Activated CD4-positive, alpha-beta T cell treated with anti-CD3 and anti-CD28 coated beads, Interleukin-2, amount 10 ng/mL, durations not matched to agents 24 days and 14 days (primary cell): ENCODE measurements around the gene CTNNBL1. TPM values are rescaled to one million over a fixed set of nuclear protein-coding genes. Genes with fewer than 3 reads are reported as not detected.
"Not testable (repeated sequence)": the region's sequence is repeated elsewhere in the genome, so short reads cannot be mapped to it uniquely, and the experiment has no call there.

ENCODE experiments used
- DNase-seq: peaks from one replicate; pipeline ENCODE4 v3.0.0; 2022
- H3K27ac Mint-ChIP-seq: one replicate; pipeline ENCODE4 v1.8.0; 2022; ENCODE audit warnings: mild to moderate bottlenecking, mixed read lengths
- H3K27me3 Mint-ChIP-seq: one replicate; pipeline ENCODE4 v1.8.0; 2022; ENCODE audit warnings: mixed read lengths
- H3K36me3 Mint-ChIP-seq: one replicate; pipeline ENCODE4 v1.8.0; 2022; ENCODE audit warnings: low read depth, mild to moderate bottlenecking, mixed read lengths
- H3K4me1 Mint-ChIP-seq: one replicate; pipeline ENCODE4 v1.8.0; 2021; ENCODE audit warnings: mixed read lengths
- H3K4me3 Mint-ChIP-seq: one replicate; pipeline ENCODE4 v1.8.0; 2022; ENCODE audit warnings: mild to moderate bottlenecking, moderate library complexity, mixed read lengths
- H3K9me3 Mint-ChIP-seq: one replicate; pipeline ENCODE4 v1.8.0; 2021; ENCODE audit warnings: mixed read lengths
- intact Hi-C: fragments of 100-400 bp; cut with micrococcal nuclease; formaldehyde crosslinking; loops from one replicate; pipeline ENCODE4 v1.15.1; 2023
- total RNA-seq: library from RNA; stranded (reverse); gene quantifications from 2 replicates; pipeline ENCODE4 v1.2.3, GENCODE V29; 2022

CTNNBL1 gene
- total RNA-seq, 1 donor from 2014 or later = 105 TPM

- H3K27me3 Mint-ChIP-seq = no peaks in the 10 kb centered on the region
- intact Hi-C loops = no loop called here
- H3K4me1 Mint-ChIP-seq = peaks cover 2% of the 10 kb centered on the region
- no peaks in the 10 kb centered on the region for H3K9me3 Mint-ChIP-seq
- peaks cover 10% of the 10 kb centered on the region for H3K36me3 Mint-ChIP-seq
- no peak overlapping the region for H3K27ac Mint-ChIP-seq
- H3K4me3 Mint-ChIP-seq = no peak overlapping the region
- no peak for DNase-seq
These were observed 156.3 kb downstream of the CTNNBL1 start for GRCh38 chr20:37850036-37850592.

GRCh38 chr20:37850724-37851355 lies 157.0 kb downstream of the CTNNBL1 start:
- no peaks in the 10 kb centered on the region for H3K27me3 Mint-ChIP-seq
- H3K4me3 Mint-ChIP-seq = no peak overlapping the region
- H3K4me1 Mint-ChIP-seq = peaks cover 2% of the 10 kb centered on the region
- H3K36me3 Mint-ChIP-seq = peaks cover 13% of the 10 kb centered on the region
- intact Hi-C loops = no loop called here
- no peak for DNase-seq
- H3K9me3 Mint-ChIP-seq = no peaks in the 10 kb centered on the region
- H3K27ac Mint-ChIP-seq = no peak overlapping the region

DNA sequence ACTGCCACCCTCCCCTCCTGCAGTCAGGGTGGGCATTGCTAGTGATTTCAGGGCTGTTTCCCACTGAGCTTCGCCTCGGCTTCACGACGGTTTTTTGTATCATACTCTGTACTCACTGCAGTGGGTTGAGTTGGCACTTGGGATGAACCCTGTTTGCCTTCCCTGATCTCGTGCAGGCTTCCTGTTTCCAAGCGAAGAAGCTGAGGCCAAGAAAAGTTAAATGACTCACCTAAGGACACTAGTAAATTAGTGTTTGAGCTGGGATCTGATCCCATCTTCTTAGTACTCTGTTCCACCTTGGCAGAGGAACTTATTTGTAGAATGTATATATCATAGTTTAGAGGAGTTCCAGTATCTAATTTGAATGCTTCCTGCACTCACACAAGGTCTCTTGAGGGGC lies 158.8 kb downstream of the CTNNBL1 start:
- Mint-ChIP-seq H3K4me1 (peaks cover 2% of the 10 kb centered on the region), H3K27ac (no peak overlapping the region), H3K36me3 (peaks cover 16% of the 10 kb centered on the region), H3K9me3 (no peaks in the 10 kb centered on the region), H3K27me3 (no peaks in the 10 kb centered on the region), H3K4me3 (no peak overlapping the region)
- DNase-seq = no peak
- intact Hi-C loops = no loop called here

GRCh38 chr20:37853823-37854375 lies 160.1 kb downstream of the CTNNBL1 start:
- no peak overlapping the region for H3K4me3 Mint-ChIP-seq
- peaks cover 2% of the 10 kb centered on the region for H3K4me1 Mint-ChIP-seq
- H3K36me3 Mint-ChIP-seq = peaks cover 18% of the 10 kb centered on the region
- no peaks in the 10 kb centered on the region for H3K9me3 Mint-ChIP-seq
- H3K27me3 Mint-ChIP-seq = no peaks in the 10 kb centered on the region
- peak overlapping the region; percentile 46 for H3K27ac Mint-ChIP-seq
- intact Hi-C loops = no loop called here
- no peak for DNase-seq

- H3K9me3 Mint-ChIP-seq, H3K4me1 Mint-ChIP-seq, H3K27me3 Mint-ChIP-seq, intact Hi-C loops, DNase-seq, H3K27ac Mint-ChIP-seq, H3K4me3 Mint-ChIP-seq: not testable (repeated sequence)
- H3K36me3 Mint-ChIP-seq = peaks cover 27% of the 10 kb centered on the region
These were observed 162.2 kb downstream of the CTNNBL1 start for GRCh38 chr20:37856034-37856433.

DNA sequence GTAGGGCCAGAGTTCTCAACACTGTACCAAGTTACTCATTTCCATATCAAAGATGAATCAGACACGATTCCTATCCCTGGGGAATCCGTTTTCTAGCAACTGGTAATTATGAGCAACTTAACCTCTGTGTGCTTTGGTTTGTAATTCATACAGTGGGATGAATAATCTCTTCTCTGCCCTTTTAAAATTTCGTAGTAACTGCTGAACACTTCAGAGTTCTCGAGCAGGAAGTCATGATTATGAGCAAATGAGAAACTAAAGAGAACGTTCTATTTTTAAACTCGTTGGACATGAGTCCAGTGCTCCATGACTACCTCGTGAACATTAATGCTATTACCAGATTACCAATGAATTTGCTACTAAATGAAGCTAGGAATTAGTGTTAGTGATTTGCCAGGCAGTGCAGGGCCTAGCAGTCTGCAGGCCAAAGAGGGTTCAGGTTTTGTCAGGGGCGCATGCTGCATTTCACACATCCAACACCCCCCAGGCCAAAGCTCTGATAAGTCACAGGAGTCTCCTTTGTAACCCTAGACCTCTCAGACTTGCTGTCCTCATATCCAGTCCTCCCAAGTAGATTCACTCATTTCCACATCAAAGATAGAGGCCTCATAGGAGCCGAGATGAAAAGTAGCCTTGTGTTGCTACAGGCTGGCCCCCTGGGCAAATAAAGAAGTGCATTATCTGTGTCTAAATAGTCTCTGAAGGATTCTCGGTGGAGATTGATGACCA lies 163.3 kb downstream of the CTNNBL1 start:
- peaks cover 27% of the 10 kb centered on the region for H3K36me3 Mint-ChIP-seq
- H3K27ac Mint-ChIP-seq = no peak overlapping the region
- DNase-seq = no peak
- intact Hi-C loops = no loop called here
- H3K4me3 Mint-ChIP-seq = no peak overlapping the region
- no peaks in the 10 kb centered on the region for H3K27me3 Mint-ChIP-seq
- H3K4me1 Mint-ChIP-seq = peaks cover 2% of the 10 kb centered on the region
- no peaks in the 10 kb centered on the region for H3K9me3 Mint-ChIP-seq

DNA sequence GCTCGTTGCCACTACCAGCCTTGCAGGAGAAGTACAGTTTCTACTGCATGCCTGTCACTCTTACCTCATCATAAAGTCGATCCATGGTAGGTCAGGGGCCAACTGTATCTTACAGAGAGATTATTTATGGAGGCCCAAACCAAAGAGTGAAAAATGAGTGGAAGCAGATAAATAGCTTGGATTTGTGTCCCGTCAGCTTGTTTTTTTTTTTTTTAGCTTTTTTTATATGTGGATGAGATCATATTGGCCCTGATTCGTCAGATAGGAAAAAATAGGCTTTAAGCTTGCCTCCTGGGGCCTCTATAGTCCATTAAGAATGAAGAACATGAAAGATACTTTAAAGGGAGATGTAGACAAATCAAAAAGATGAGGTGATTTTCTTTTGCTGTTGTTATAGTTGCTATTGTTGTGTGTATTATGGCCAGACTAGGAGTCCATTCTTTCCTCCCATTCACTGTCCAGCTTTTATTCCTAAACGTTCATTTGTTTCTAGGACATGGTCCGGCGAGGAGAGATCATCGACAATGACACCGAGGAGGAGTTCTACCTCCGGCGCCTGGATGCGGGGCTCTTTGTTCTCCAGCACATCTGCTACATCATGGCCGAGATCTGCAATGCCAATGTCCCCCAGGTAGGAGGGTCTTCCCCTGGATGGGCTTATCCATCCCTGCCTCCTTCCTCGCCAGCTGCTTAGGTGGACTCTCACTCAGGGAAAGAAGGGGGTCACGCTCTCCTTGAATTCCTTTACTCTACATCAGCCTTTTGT lies 165.8 kb downstream of the CTNNBL1 start:
- DNase-seq = no peak

DNA sequence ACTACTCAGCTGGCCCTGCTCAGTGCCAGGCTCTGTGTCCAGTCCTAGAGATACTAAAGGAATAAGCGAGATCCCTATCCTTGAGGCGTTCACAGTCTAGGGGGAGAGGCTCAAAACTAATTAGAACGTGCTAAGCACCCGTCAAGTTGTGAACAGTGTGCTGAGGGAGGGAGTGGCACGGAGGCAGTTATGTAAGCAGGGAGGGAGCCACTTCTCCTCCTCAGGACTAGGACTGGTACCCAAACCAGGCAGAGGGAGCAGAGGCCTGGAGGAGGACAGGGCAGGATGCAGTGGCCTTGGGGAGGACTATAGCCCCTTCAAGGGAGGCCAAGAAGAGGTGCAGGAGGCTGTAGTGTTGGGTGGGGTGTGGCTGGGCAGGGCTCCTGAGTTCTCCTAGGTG lies 169.5 kb downstream of the CTNNBL1 start:
- H3K4me3 Mint-ChIP-seq = no peak overlapping the region
- H3K4me1 Mint-ChIP-seq = no peaks in the 10 kb centered on the region
- H3K36me3 Mint-ChIP-seq = peaks cover 17% of the 10 kb centered on the region
- no peaks in the 10 kb centered on the region for H3K9me3 Mint-ChIP-seq
- no peaks in the 10 kb centered on the region for H3K27me3 Mint-ChIP-seq
- intact Hi-C loops = no loop called here
- H3K27ac Mint-ChIP-seq = no peak overlapping the region
- DNase-seq = no peak

More for the DNA sequence above, 165.8 kb downstream of the CTNNBL1 start:
- Mint-ChIP-seq H3K27ac (no peak overlapping the region), H3K4me3 (no peak overlapping the region), H3K9me3 (no peaks in the 10 kb centered on the region), H3K36me3 (peaks cover 30% of the 10 kb centered on the region), H3K27me3 (no peaks in the 10 kb centered on the region), H3K4me1 (no peaks in the 10 kb centered on the region)
- intact Hi-C loops = no loop called here

DNA sequence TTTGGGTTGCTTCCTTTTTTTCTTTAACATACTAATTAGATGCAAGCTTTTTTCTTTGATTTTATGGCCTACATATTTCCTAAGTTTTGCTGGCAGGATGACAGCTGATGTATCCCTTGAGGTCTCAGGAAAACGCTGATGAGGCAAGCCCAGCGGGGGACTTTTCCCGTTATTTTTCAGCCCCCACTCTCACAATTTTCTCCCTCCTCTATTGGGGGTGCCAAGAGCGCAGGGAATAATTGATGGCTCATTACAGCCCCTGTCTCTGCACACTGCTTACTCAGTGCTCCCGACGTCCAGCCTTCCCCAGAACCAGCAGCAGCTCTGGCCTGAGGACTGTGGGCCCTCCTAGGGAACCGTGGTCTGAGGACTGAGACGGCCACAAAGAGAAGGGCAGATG lies 170.5 kb downstream of the CTNNBL1 start:
- DNase-seq = no peak
- H3K27me3 Mint-ChIP-seq = no peaks in the 10 kb centered on the region
- no peak overlapping the region for H3K27ac Mint-ChIP-seq
- peaks cover 17% of the 10 kb centered on the region for H3K36me3 Mint-ChIP-seq
- H3K9me3 Mint-ChIP-seq = no peaks in the 10 kb centered on the region
- intact Hi-C loops = no loop called here
- H3K4me1 Mint-ChIP-seq = no peaks in the 10 kb centered on the region
- no peak overlapping the region for H3K4me3 Mint-ChIP-seq

GRCh38 chr20:37866051-37866450 lies 172.2 kb downstream of the CTNNBL1 start:
- H3K9me3 Mint-ChIP-seq = no peaks in the 10 kb centered on the region
- no peak overlapping the region for H3K27ac Mint-ChIP-seq
- no peak overlapping the region for H3K4me3 Mint-ChIP-seq
- no peaks in the 10 kb centered on the region for H3K4me1 Mint-ChIP-seq
- DNase-seq = no peak
- intact Hi-C loops = no loop called here
- peaks cover 12% of the 10 kb centered on the region for H3K36me3 Mint-ChIP-seq
- no peaks in the 10 kb centered on the region for H3K27me3 Mint-ChIP-seq

GRCh38 chr20:37867289-37868195 lies 173.7 kb downstream of the CTNNBL1 start:
- intact Hi-C loops = no loop called here
- H3K27me3 Mint-ChIP-seq = no peaks in the 10 kb centered on the region

DNA sequence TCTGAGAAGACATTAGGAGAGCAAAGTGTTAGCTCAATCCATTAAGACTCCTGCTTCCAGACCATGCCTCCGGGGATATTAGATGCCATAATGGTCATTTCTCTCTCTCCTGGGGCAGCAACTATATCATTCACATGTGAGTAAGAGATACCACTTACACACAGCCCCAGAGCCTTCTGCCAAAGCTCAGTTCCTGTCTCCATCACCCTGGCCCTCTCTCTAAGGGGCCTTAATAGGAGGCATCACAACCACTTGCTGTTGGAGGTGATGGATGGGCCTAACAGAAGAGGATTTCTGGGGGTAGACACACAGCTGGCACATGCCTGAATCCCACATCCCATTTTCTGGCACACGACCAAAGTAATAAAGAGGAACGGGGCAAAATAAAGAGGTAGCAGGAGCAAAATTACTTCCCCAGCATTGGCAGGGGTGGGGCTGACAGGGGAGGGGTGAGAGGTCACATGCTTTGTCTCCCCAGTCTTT lies 175.1 kb downstream of the CTNNBL1 start:
- Mint-ChIP-seq H3K4me3 (no peak overlapping the region), H3K9me3 (no peaks in the 10 kb centered on the region), H3K27ac (no peak overlapping the region), H3K27me3 (no peaks in the 10 kb centered on the region), H3K36me3 (peaks cover 14% of the 10 kb centered on the region), H3K4me1 (no peaks in the 10 kb centered on the region)
- intact Hi-C loops = no loop called here
- no peak for DNase-seq

More at GRCh38 chr20:37867289-37868195, 173.7 kb downstream of the CTNNBL1 start:
- DNase-seq = no peak
- Mint-ChIP-seq H3K4me1 (no peaks in the 10 kb centered on the region), H3K27ac (no peak overlapping the region), H3K9me3 (no peaks in the 10 kb centered on the region), H3K4me3 (no peak overlapping the region), H3K36me3 (peaks cover 12% of the 10 kb centered on the region)

DNA sequence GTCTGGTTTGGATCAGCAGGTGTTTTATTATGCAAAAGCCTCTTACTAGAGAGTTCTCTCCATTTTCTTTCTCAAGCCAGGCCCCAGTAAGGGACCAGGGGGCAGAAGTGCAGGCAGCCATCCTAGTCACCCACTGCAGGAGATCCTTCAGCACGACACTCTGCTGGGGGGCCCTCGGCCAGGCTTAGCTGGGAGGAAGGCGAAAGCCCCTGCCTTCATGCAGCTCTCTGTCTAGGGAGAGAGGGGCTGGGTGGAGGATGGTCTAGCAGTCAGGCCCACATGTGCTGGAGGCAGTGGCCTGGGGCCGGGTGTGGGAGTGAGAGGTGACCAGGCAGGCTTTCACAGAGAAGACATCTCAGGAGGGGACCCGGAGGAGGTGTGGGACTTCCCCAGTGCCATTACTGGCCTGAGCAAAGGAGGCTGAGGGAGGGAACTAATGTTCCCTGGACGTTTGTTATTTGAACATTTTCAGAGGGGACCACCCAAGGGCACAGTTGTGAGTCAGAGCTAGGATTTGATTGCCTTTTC lies 175.6 kb downstream of the CTNNBL1 start:
- Mint-ChIP-seq H3K4me1 (no peaks in the 10 kb centered on the region), H3K9me3 (no peaks in the 10 kb centered on the region), H3K36me3 (peaks cover 17% of the 10 kb centered on the region), H3K27ac (no peak overlapping the region), H3K4me3 (no peak overlapping the region), H3K27me3 (no peaks in the 10 kb centered on the region)
- DNase-seq = no peak
- intact Hi-C loops = no loop called here
